Ovary (tissue), 9 donors: ENCODE data around the gene FAHD2A. TPM values are rescaled to one million over a fixed set of nuclear protein-coding genes. Genes with fewer than 3 reads are reported as not detected.

ENCODE experiments used
- DNase-seq, 5 donors: peaks; one replicate each; pipeline ENCODE4 v3.0.0-alpha.2; 2019 to 2020
- H3K27ac ChIP-seq, 2 donors: fragments of 200-600 bp; one replicate each; pipeline versions ENCODE4 v1.5.1 to v1.8.0; 2019 to 2022
- H3K27me3 ChIP-seq: fragments of 200-600 bp; one replicate; pipeline ENCODE4 v1.8.0; 2022
- H3K36me3 ChIP-seq: fragments of 200-600 bp; sonication (generic); one replicate; pipeline ENCODE4 v1.5.1; 2019
- H3K4me1 ChIP-seq: one replicate; pipeline ENCODE4 v1.8.1; 2013; ENCODE audit warnings: mild to moderate bottlenecking, moderate library complexity; ENCODE audit not compliant: insufficient read depth
- H3K4me3 ChIP-seq: fragments of 200-600 bp; sonication (generic); one replicate; pipeline ENCODE4 v1.5.1; 2017
- H3K9me3 ChIP-seq, 2 donors: fragments of 200-600 bp in 1 of 2; sonication (generic) in 1 of 2; one replicate each; pipeline versions ENCODE4 v1.5.1 to v1.8.1; 2013 to 2019; ENCODE audit warnings: mild to moderate bottlenecking in 1 of 2, moderate library complexity in 1 of 2
- CTCF ChIP-seq, 3 donors: fragments of 450-650 bp in 2 of 3; fragments of 200-600 bp in 1 of 3; IDR thresholded peaks; one replicate each; pipeline versions ENCODE4 v1.5.1 to v1.8.0; 2016 to 2022; ENCODE audit warnings: antibody characterized with exemption in 3 of 3, mild to moderate bottlenecking in 1 of 3
- EP300 ChIP-seq: sonication (generic); formaldehyde crosslinking; IDR thresholded peaks from one replicate; pipeline ENCODE4 v1.6.1; 2017; ENCODE audit warnings: antibody characterized with exemption
- POLR2A ChIP-seq: fragments of 450-650 bp; IDR thresholded peaks from one replicate; pipeline ENCODE4 v1.6.1; 2017; ENCODE audit warnings: antibody characterized with exemption, mild to moderate bottlenecking, moderate library complexity
- WGBS, 3 donors: extraction: QIAGEN DNeasy Blood & Tissue Kit in 1 of 3; methylation state at CpG; one replicate each; pipeline versions ENCODE4 v1.1.5 to v1.1.7; 2013 to 2017; 5-methylcytosine and 5-hydroxymethylcytosine counted together
- intact Hi-C, 4 donors: fragments of 100-400 bp; cut with DNase I; formaldehyde crosslinking; loops; one replicate each; pipeline versions ENCODE4 v1.11.0 to v1.15.1; 2022 to 2023
- polyA plus RNA-seq, 2 donors: library from polyadenylated mRNA; stranded (reverse); fragments of 200-250 nt in 1 of 2; fragments of 350-450 nt in 1 of 2; fragmentation: Illumina TruSeq in 1 of 2; extraction: RNeasy Lipid Tissue Mini Kit (QIAGEN cat#74804) in 1 of 2; gene quantifications; one replicate each; pipeline ENCODE4 v1.2.3, GENCODE V29; 2013 to 2014
- total RNA-seq, 7 donors: library from RNA; depleted of rRNA in 2 of 7; stranded (reverse); fragments of >200 nt in 2 of 7; fragmentation: NEBNext Ultra II Directional in 3 of 7; extraction: Animal tissue kit (Norgen Biotek cat#: 25700) in 3 of 7; gene quantifications; one replicate each; pipeline versions ENCODE4 v1.1.0 to v1.2.4, GENCODE V29; 2016 to 2023
- donor health status: DM: no; HTN: no; CAD: no; lungs with moderate emphysema.
- donor health status: DM: no; HTN: no; CAD: no.
- donor health status: Bipolar disorder and iron deficiency.
- donor health status: DM: yes; HTN: yes; CAD: no.
- donor health status: DM: no; HTN: no; CAD: no.
- donor health status: DM: yes; HTN: yes; CAD: no.

Gene FAHD2A
- total and polyA plus RNA-seq, 9 donors = 15.3 to 33.6 (median 29.2) TPM

GRCh38 chr2:95379371-95379831, 23.1 kb upstream of the FAHD2A start:
- 51 to 57% (median 53%) methylated on average over 8 of the region's 8 CpGs for WGBS, 3 donors
- Histone ChIP-seq H3K4me1 (peaks cover 3% of the 10 kb centered on the region), H3K27ac (no peak overlapping the region), H3K4me3 (no peak overlapping the region), H3K27me3 (no peaks in the 10 kb centered on the region), H3K36me3 (no peaks in the 10 kb centered on the region), H3K9me3 (no peaks in the 10 kb centered on the region)
- no peak for TF ChIP-seq POLR2A
- TF ChIP-seq EP300 = no peak
- TF ChIP-seq CTCF (IDR thresholded peaks at IDR 0.05) = no peak
- peak in 1 of 5 donors; percentile 18 for DNase-seq
- intact Hi-C loops = no loop called here

GRCh38 chr2:95380280-95380679, 22.2 kb upstream of the FAHD2A start:
- TF ChIP-seq POLR2A (no peak), EP300 (no peak), CTCF (IDR thresholded peaks at IDR 0.05) (no peak)
- intact Hi-C loops = no loop called here
- H3K4me1 ChIP-seq = peaks cover 12% of the 10 kb centered on the region
- no peak overlapping the region for H3K4me3 ChIP-seq
- H3K27ac ChIP-seq = no peak overlapping the region
- no peaks in the 10 kb centered on the region for H3K27me3 ChIP-seq
- whole genome bisulfite sequencing, 3 donors = 89 to 94% (median 91%) methylated on average over 5 of the region's 5 CpGs
- H3K36me3 ChIP-seq = no peaks in the 10 kb centered on the region
- H3K9me3 ChIP-seq = no peaks in the 10 kb centered on the region
- DNase-seq = no peak

- no peaks in the 10 kb centered on the region for H3K9me3 ChIP-seq
- no peak overlapping the region for H3K27ac ChIP-seq
- no peaks in the 10 kb centered on the region for H3K27me3 ChIP-seq
- H3K4me3 ChIP-seq = no peak overlapping the region
- intact Hi-C loops = no loop called here
- TF ChIP-seq EP300 = no peak
- TF ChIP-seq CTCF (IDR thresholded peaks at IDR 0.05) = no peak
- no peak for TF ChIP-seq POLR2A
- H3K4me1 ChIP-seq = peaks cover 16% of the 10 kb centered on the region
- H3K36me3 ChIP-seq = no peaks in the 10 kb centered on the region
- WGBS, 3 donors = 92 to 96% (median 93%) methylated on average over 5 of the region's 5 CpGs
- peak in 1 of 5 donors; percentile 4 for DNase-seq
Measured at GRCh38 chr2:95380731-95381130, 21.8 kb upstream of the FAHD2A start.

GRCh38 chr2:95381212-95382191, 21.0 kb upstream of the FAHD2A start:
- no peaks in the 10 kb centered on the region for H3K36me3 ChIP-seq
- TF ChIP-seq POLR2A (no peak), EP300 (no peak), CTCF (IDR thresholded peaks at IDR 0.05) (no peak)
- intact Hi-C loops = no loop called here
- peak in 1 of 5 donors; percentile 4 for DNase-seq
- no peaks in the 10 kb centered on the region for H3K9me3 ChIP-seq
- no peak overlapping the region for H3K4me3 ChIP-seq
- H3K27me3 ChIP-seq = no peaks in the 10 kb centered on the region
- WGBS, 3 donors = 85 to 91% (median 88%) methylated on average over 22 of the region's 22 CpGs
- no peak overlapping the region for H3K27ac ChIP-seq
- peaks cover 20% of the 10 kb centered on the region for H3K4me1 ChIP-seq
